ENCODE data around the gene CDH23.

The CDH23 gene

DNA sequence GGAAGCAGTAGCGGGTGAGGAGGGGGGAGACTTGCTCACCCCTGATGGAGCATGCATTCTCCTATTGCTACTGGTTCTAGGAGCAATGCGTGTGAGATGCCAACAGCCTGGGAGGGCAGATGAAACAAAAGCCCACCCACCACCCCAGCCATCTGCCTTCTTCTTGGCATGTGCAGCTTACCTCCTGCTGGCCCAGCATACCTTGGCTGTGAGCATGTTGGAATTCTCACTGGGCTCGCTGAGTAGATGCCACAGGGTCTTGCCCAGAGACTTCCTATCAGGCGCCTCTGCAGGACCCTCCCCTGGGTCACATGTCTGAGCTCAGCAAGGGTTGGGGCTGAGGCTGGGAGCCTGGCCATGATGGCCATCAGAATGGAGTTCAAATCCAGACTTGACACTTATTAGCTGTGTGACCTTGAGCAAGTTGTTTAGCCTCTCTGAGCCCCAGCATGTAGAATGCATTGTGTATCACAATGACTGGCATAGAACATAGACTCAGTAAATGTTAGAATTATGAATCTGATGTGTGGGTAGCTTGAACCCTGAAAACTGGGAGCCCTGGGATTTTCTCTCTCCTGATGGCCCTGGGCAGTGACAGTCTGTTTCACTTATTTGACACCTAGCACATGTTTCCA lies 38.2 kb downstream of the CDH23 start:
- peak; percentile 28 for DNase-seq (ENCODE audit: low spot score)
- Histone ChIP-seq H3K27ac (ENCODE audit: poor library complexity, severe bottlenecking) (no peak overlapping the region), H3K9me3 (ENCODE audit: severe bottlenecking) (no peaks in the 10 kb centered on the region), H3K4me1 (ENCODE audit: insufficient read depth, poor library complexity, severe bottlenecking) (no peaks in the 10 kb centered on the region), H3K27me3 (ENCODE audit: insufficient read depth, poor library complexity, severe bottlenecking) (no peaks in the 10 kb centered on the region), H3K36me3 (ENCODE audit: low read depth) (no peaks in the 10 kb centered on the region), H3K4me3 (ENCODE audit: severe bottlenecking) (no peak overlapping the region)
- TF ChIP-seq, protein P1, sequence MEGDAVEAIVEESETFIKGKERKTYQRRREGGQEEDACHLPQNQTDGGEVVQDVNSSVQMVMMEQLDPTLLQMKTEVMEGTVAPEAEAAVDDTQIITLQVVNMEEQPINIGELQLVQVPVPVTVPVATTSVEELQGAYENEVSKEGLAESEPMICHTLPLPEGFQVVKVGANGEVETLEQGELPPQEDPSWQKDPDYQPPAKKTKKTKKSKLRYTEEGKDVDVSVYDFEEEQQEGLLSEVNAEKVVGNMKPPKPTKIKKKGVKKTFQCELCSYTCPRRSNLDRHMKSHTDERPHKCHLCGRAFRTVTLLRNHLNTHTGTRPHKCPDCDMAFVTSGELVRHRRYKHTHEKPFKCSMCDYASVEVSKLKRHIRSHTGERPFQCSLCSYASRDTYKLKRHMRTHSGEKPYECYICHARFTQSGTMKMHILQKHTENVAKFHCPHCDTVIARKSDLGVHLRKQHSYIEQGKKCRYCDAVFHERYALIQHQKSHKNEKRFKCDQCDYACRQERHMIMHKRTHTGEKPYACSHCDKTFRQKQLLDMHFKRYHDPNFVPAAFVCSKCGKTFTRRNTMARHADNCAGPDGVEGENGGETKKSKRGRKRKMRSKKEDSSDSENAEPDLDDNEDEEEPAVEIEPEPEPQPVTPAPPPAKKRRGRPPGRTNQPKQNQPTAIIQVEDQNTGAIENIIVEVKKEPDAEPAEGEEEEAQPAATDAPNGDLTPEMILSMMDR (IDR thresholded peaks at IDR 0.05; ENCODE audit: poor library complexity, severe bottlenecking), result no peak
- no peak for ATAC-seq (ENCODE audit: low read depth)

DNA sequence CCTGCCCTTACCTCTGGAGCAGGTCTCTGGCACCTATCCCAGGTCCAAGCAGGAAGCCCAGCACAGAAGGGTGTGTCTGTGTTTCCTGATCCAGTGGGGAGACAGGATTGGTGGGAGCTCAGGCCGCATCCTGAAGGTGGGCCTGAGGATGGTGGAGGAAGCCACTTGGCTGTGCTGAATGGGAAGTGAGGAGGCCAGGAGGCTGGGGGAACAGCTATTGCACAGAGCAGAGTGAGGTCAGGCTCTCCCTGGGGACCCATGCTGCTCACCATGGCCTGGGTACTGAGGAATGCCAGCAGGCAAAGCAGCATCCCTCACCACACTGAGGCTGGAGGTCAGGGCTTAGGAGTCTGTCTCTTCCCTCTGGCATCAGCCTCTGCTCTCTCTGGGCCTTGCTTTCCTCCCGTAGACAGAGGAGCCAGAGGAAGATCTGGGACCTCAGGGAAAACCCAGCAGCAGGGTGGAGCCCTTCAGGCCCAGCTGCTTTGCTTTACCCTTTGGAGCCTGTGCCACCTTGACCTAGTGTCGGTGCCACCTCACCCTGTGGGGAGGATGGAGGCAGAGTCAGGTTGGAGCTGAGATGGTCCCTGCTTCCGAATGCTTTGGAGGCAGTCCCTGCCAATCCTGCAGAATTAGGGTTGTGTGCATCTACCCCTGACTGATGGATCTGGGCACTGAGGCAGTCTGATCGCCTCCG lies 39.0 kb downstream of the CDH23 start:
- Histone ChIP-seq H3K4me3 (ENCODE audit: severe bottlenecking) (no peak overlapping the region), H3K36me3 (ENCODE audit: low read depth) (no peaks in the 10 kb centered on the region), H3K27ac (ENCODE audit: poor library complexity, severe bottlenecking) (no peak overlapping the region), H3K27me3 (ENCODE audit: insufficient read depth, poor library complexity, severe bottlenecking) (no peaks in the 10 kb centered on the region), H3K4me1 (ENCODE audit: insufficient read depth, poor library complexity, severe bottlenecking) (no peaks in the 10 kb centered on the region), H3K9me3 (ENCODE audit: severe bottlenecking) (no peaks in the 10 kb centered on the region)
- TF ChIP-seq, protein P1 (IDR thresholded peaks at IDR 0.05; ENCODE audit: poor library complexity, severe bottlenecking), result no peak
- ATAC-seq (ENCODE audit: low read depth), result no peak
- DNase-seq (ENCODE audit: low spot score), result peak; percentile 24

- Histone ChIP-seq H3K27ac (ENCODE audit: poor library complexity, severe bottlenecking) (no peak overlapping the region), H3K9me3 (ENCODE audit: severe bottlenecking) (no peaks in the 10 kb centered on the region), H3K4me1 (ENCODE audit: insufficient read depth, poor library complexity, severe bottlenecking) (no peaks in the 10 kb centered on the region), H3K27me3 (ENCODE audit: insufficient read depth, poor library complexity, severe bottlenecking) (no peaks in the 10 kb centered on the region), H3K36me3 (ENCODE audit: low read depth) (no peaks in the 10 kb centered on the region), H3K4me3 (ENCODE audit: severe bottlenecking) (no peak overlapping the region)
- TF ChIP-seq, protein P1 (IDR thresholded peaks at IDR 0.05; ENCODE audit: poor library complexity, severe bottlenecking), result no peak
- no peak for ATAC-seq (ENCODE audit: low read depth)
- DNase-seq (ENCODE audit: low spot score), result peak; percentile 19
Measured at GRCh38 chr10:71436268-71437125, 39.8 kb downstream of the CDH23 start.

DNA sequence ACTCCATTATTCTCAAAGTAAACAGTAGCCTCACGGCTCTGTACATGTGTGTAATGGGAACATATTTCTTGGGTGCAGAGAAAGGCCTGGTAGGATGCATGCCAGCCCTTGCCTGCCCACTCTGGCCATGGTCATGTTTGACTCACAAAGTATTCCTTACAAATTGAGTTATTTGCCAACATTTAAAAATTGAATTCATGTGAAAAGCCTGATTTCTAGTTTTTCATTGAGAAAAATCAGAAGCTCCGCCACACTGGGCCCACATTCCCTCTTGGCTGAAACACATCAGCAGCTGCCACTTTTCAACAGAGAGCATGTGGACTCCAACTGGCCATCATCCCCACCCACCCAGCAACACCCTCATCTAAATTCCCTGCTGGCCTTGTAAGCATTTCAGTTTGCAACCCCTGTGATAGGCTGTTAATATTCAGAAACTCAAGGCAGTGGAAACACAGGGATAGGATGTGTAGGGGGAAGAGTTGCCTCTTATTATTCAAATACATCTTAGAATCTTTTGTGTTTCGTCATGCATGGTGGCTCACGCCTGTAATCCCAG lies 40.9 kb downstream of the CDH23 start:
- no peaks in the 10 kb centered on the region for H3K27me3 ChIP-seq (ENCODE audit: insufficient read depth, poor library complexity, severe bottlenecking)
- no peak for ATAC-seq (ENCODE audit: low read depth)
- H3K4me3 ChIP-seq (ENCODE audit: severe bottlenecking), result no peak overlapping the region
- no peak overlapping the region for H3K27ac ChIP-seq (ENCODE audit: poor library complexity, severe bottlenecking)
- H3K36me3 ChIP-seq (ENCODE audit: low read depth), result no peaks in the 10 kb centered on the region
- peak; percentile 6 for DNase-seq (ENCODE audit: low spot score)
- no peaks in the 10 kb centered on the region for H3K9me3 ChIP-seq (ENCODE audit: severe bottlenecking)
- TF ChIP-seq, protein P1 (IDR thresholded peaks at IDR 0.05; ENCODE audit: poor library complexity, severe bottlenecking), result no peak
- no peaks in the 10 kb centered on the region for H3K4me1 ChIP-seq (ENCODE audit: insufficient read depth, poor library complexity, severe bottlenecking)
